Aorta (tissue), 5 donors: ENCODE results near the gene TH. TPM values are rescaled to one million over a fixed set of nuclear protein-coding genes. Genes with fewer than 3 reads are reported as not detected.

Experiments used
- ATAC-seq: fragments of 200-7000 bp; cut with Tn5 transposase; one replicate; pipeline ENCODE4 v1.9.1; 2022; ENCODE audit warnings: moderate library complexity; ENCODE audit not compliant: low FRiP score
- DNase-seq, 2 donors: peaks; one replicate each; pipeline ENCODE4 v3.0.0-alpha.2; 2020
- H3K27ac ChIP-seq, 2 donors: one replicate each; pipeline ENCODE4 v1.5.1; 2013; ENCODE audit warnings: low read length in 2 of 2, mild to moderate bottlenecking in 2 of 2, moderate library complexity in 2 of 2, control low read depth in 1 of 2, inconsistent platforms in 1 of 2, low read depth in 1 of 2
- H3K27me3 ChIP-seq, 2 donors: one replicate each; pipeline ENCODE4 v1.6.1; 2013; ENCODE audit warnings: control low read depth in 1 of 2, low read length in 1 of 2, mild to moderate bottlenecking in 1 of 2, moderate library complexity in 1 of 2; ENCODE audit not compliant: insufficient read depth in 2 of 2, control insufficient read depth in 1 of 2
- H3K36me3 ChIP-seq, 2 donors: one replicate each; pipeline ENCODE4 v1.6.1; 2013; ENCODE audit warnings: control low read depth in 1 of 2, low read length in 1 of 2, mild to moderate bottlenecking in 1 of 2; ENCODE audit not compliant: insufficient read depth in 2 of 2, control insufficient read depth in 1 of 2
- H3K4me1 ChIP-seq, 2 donors: one replicate each; pipeline ENCODE4 v1.6.1; 2013; ENCODE audit warnings: low read length in 2 of 2, control low read depth in 1 of 2, mild to moderate bottlenecking in 1 of 2, moderate library complexity in 1 of 2; ENCODE audit not compliant: insufficient read depth in 2 of 2, control insufficient read depth in 1 of 2
- H3K4me3 ChIP-seq, 2 donors: one replicate each; pipeline ENCODE4 v1.5.1; 2013; ENCODE audit warnings: low read length in 2 of 2, control low read depth in 1 of 2, mild to moderate bottlenecking in 1 of 2
- H3K9me3 ChIP-seq: one replicate; pipeline ENCODE4 v1.6.1; 2013; ENCODE audit warnings: mild to moderate bottlenecking, low read length; ENCODE audit not compliant: control insufficient read depth
- WGBS, 2 donors: extraction: QIAGEN DNeasy Blood & Tissue Kit; methylation state at CpG; one replicate each; pipeline ENCODE4 v1.1.7; 2013; 5-methylcytosine and 5-hydroxymethylcytosine counted together
- intact Hi-C, 2 donors: fragments of 100-400 bp; cut with DNase I; formaldehyde crosslinking; loops; one replicate each; pipeline versions ENCODE4 v1.14.2 to v1.15.0; 2022
- polyA plus RNA-seq, 2 donors: library from polyadenylated mRNA; stranded (reverse); fragments of 200-250 nt; gene quantifications; one replicate each; pipeline ENCODE4 v1.2.3, GENCODE V29; 2013
- total RNA-seq, 2 donors: library from RNA; stranded (reverse); fragmentation: NEBNext Ultra II Directional; extraction: Animal tissue kit (Norgen Biotek cat#: 25700); gene quantifications; one replicate each; pipeline ENCODE4 v1.2.1, GENCODE V29; 2021
- donor health status: healthy with polysubstance abuse.
- donor health status: Bipolar disorder and iron deficiency.
- donor health status: DM: no; HTN: no; CAD: no.
- donor health status: DM: no; HTN: no; CAD: no.
- donor health status: DM: yes; HTN: yes; CAD: no.

Gene TH
- total and polyA plus RNA-seq, 4 donors = 0.45 TPM; not detected in 3

GRCh38 chr11:2200536-2200935 lies 28.9 kb upstream of the TH start:
- ATAC-seq (no peak), DNase-seq (peak in 1 of 2 donors; percentile 36)
- Histone ChIP-seq H3K9me3 (no peaks in the 10 kb centered on the region), H3K27me3 (no peaks in the 10 kb centered on the region), H3K36me3 (no peaks in the 10 kb centered on the region), H3K4me3 (no peak overlapping the region), H3K4me1 (no peaks in the 10 kb centered on the region), H3K27ac (no peak overlapping the region)
- 81 to 83% methylated on average over 11 of the region's 11 CpGs for WGBS, 2 donors
- intact Hi-C loops = loop anchor here in 1 of 2 donors (10.0 kb wide), 1 partner anchor 104 kb away; the partner anchor contains the start of genes C11orf21 and TSPAN32

- H3K9me3 ChIP-seq = no peaks in the 10 kb centered on the region
- H3K36me3 ChIP-seq = no peaks in the 10 kb centered on the region
- H3K4me3 ChIP-seq = no peak overlapping the region
- intact Hi-C loops = loop anchor here (5.0 to 10.0 kb wide), 2 partner anchors 103 to 105 kb away; partner anchors contain the start of genes C11orf21 (in 2 of the 2) and TSPAN32 (in 2 of the 2)
- no peaks in the 10 kb centered on the region for H3K27me3 ChIP-seq
- H3K4me1 ChIP-seq = no peaks in the 10 kb centered on the region
- ATAC-seq (no peak), DNase-seq (peak; percentile 37 to 61)
- 87% methylated on average over 22 of the region's 22 CpGs for whole genome bisulfite sequencing, 2 donors
- H3K27ac ChIP-seq = no peak overlapping the region
Measured at GRCh38 chr11:2199466-2200341, 28.1 kb upstream of the TH start.

GRCh38 chr11:2198621-2199365 lies 27.2 kb upstream of the TH start:
- H3K27ac ChIP-seq = no peak overlapping the region
- no peaks in the 10 kb centered on the region for H3K4me1 ChIP-seq
- H3K36me3 ChIP-seq = no peaks in the 10 kb centered on the region
- 86 to 88% methylated on average over 21 of the region's 21 CpGs for WGBS, 2 donors
- H3K9me3 ChIP-seq = no peaks in the 10 kb centered on the region
- H3K27me3 ChIP-seq = no peaks in the 10 kb centered on the region
- peak in 1 of 2 donors; percentile 34 for DNase-seq
- intact Hi-C loops = loop anchor here in 1 of 2 donors (5.0 kb wide), 1 partner anchor 104 kb away; the partner anchor contains the start of genes C11orf21 and TSPAN32
- no peak overlapping the region for H3K4me3 ChIP-seq
- ATAC-seq = no peak

GRCh38 chr11:2197771-2198520 lies 26.3 kb upstream of the TH start:
- no peaks in the 10 kb centered on the region for H3K4me1 ChIP-seq
- no peaks in the 10 kb centered on the region for H3K9me3 ChIP-seq
- WGBS, 2 donors = 86 to 87% methylated on average over 28 of the region's 28 CpGs
- no peak for ATAC-seq
- H3K27ac ChIP-seq = no peak overlapping the region
- intact Hi-C loops = loop anchor here (1.0 to 5.0 kb wide), 3 partner anchors 104 to 223 kb away; partner anchors contain the start of genes C11orf21 (in 1 of the 2) and TSPAN32 (in 1 of the 2)
- no peaks in the 10 kb centered on the region for H3K36me3 ChIP-seq
- no peak for DNase-seq
- no peak overlapping the region for H3K4me3 ChIP-seq
- no peaks in the 10 kb centered on the region for H3K27me3 ChIP-seq

- Histone ChIP-seq H3K4me1 (no peaks in the 10 kb centered on the region), H3K27me3 (no peaks in the 10 kb centered on the region), H3K36me3 (no peaks in the 10 kb centered on the region), H3K4me3 (no peak overlapping the region), H3K27ac (no peak overlapping the region), H3K9me3 (no peaks in the 10 kb centered on the region)
- WGBS, 2 donors = 36 to 38% methylated on average over 23 of the region's 23 CpGs
- ATAC-seq (peak; percentile 73), DNase-seq (peak; percentile 80 to 88)
- intact Hi-C loops = loop anchor here (1.0 to 5.0 kb wide), 3 partner anchors 105 to 224 kb away; partner anchors contain the start of genes C11orf21 (in 1 of the 2) and TSPAN32 (in 1 of the 2)
Measured at GRCh38 chr11:2196970-2197770, 25.6 kb upstream of the TH start.

- Histone ChIP-seq H3K9me3 (no peaks in the 10 kb centered on the region), H3K36me3 (no peaks in the 10 kb centered on the region), H3K27ac (no peak overlapping the region), H3K4me3 (no peak overlapping the region), H3K4me1 (no peaks in the 10 kb centered on the region), H3K27me3 (no peaks in the 10 kb centered on the region)
- intact Hi-C loops = loop anchor here (2.0 to 5.0 kb wide), 2 partner anchors 107 to 225 kb away; partner anchors contain the start of genes C11orf21 (in 1 of the 2) and TSPAN32 (in 1 of the 2)
- WGBS, 2 donors = 87 to 88% methylated on average over 7 of the region's 7 CpGs
- DNase-seq = no peak
- no peak for ATAC-seq
Measured at GRCh38 chr11:2195756-2196088, 24.1 kb upstream of the TH start.

- intact Hi-C loops = loop anchor here in 1 of 2 donors (5.0 kb wide), 1 partner anchor 107 kb away; the partner anchor contains the start of genes C11orf21 and TSPAN32
- ATAC-seq (no peak), DNase-seq (no peak)
- no peaks in the 10 kb centered on the region for H3K9me3 ChIP-seq
- no peaks in the 10 kb centered on the region for H3K36me3 ChIP-seq
- no peak overlapping the region for H3K4me3 ChIP-seq
- H3K27ac ChIP-seq = no peak overlapping the region
- H3K27me3 ChIP-seq = no peaks in the 10 kb centered on the region
- WGBS, 2 donors = 53 to 61% methylated on average over 22 to 24 of the region's 24 CpGs
- H3K4me1 ChIP-seq = no peaks in the 10 kb centered on the region
Measured at GRCh38 chr11:2194877-2195755, 23.5 kb upstream of the TH start.
